ENCODE results near the gene MSH5. TPM values are rescaled to one million over a fixed set of nuclear protein-coding genes. Genes with fewer than 3 reads are reported as not detected.
A peak's percentile ranks its signal among the peaks of the same experiment; 100 is the strongest.

MSH5 gene
- total and polyA plus RNA-seq, 9 of the 15 experiments (the other 6 are each of a cell fraction or from before 2014, with no cell fraction given): 12.5 to 104 (median 46.6) TPM

DNA sequence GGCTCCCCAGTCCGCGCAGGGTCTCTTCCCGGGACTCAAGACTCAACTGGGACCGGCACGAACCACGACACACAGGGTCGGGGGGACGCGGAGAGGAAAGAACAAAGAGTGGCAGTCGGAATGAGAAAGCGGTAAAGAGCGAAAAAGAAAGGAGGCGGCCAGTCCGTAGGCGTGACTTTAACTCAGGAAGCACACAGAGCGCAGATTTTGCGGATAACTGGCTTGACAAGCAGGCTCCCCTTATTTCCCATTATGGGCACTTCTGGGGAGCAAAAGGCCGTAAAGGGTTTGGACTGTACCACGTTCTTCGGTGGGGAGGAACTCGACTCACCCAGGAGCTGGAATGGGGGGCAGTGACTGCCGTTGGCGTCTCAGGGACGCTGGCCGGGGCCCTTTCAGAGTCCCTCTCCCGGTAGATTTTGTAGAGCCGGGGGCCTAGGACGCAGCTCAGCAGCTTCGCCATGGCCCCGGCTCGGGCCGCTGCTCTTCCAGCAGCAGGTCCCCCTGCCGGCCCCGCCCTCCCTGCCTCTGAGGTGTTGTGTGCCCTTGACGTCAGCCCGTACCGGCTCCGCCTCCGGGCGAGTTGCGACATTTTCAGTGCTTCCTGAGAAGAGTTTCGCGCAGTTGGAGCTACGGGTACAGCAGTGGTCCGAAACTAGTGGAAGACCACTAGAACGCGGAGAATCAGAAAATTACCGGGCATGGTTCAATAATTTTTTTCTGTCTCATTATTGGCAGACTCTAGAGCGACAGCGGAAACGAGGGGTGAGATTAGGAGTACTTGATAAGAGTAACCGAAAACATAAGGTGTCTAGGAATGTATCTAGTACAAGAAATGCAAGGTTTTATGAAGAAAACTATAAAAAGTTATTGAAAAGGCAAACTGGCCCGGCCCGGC is 36.7 kb upstream of the MSH5 start, which contains the start of gene ABHD16A (continued):
- TF ChIP-seq SMAD1 (IDR thresholded peaks at IDR 0.05; ENCODE audit: low read depth, low read length, partially characterized antibody) (no peak), BDP1 (IDR thresholded peaks at IDR 0.05; ENCODE audit: insufficient read depth, insufficient read length) (no peak), ZKSCAN1 (IDR thresholded peaks at IDR 0.05; ENCODE audit: low read depth, low read length) (0 out of 2 replicates have a peak, but pooled peaks have one; percentile 59), ZBED1 (IDR thresholded peaks at IDR 0.05) (no peak; the same call in none of the 2 replicates), MIER1 (IDR thresholded peaks at IDR 0.05; ENCODE audit: low read depth) (no peak; the same call in 1 of the 2 replicates), ZFP1 (CRISPR knock-in tag; IDR thresholded peaks at IDR 0.05) (no peak), EGR1 (conservative IDR thresholded peaks at IDR 0.05) (peak; percentile 39), SP1 (CRISPR knock-in tag; IDR thresholded peaks at IDR 0.05) (peak; percentile 96), NR1H2 (CRISPR knock-in tag; IDR thresholded peaks at IDR 0.05) (0 out of 2 replicates have a peak, but pooled peaks have one; percentile 60), ZNF263 (CRISPR knock-in tag; IDR thresholded peaks at IDR 0.05; ENCODE audit: borderline replicate concordance) (peak; percentile 78), ZKSCAN8 (CRISPR knock-in tag; IDR thresholded peaks at IDR 0.05) (0 out of 2 replicates have a peak, but pooled peaks have one; percentile 53), E2F8 (IDR thresholded peaks at IDR 0.05; ENCODE audit: low read depth, partially characterized antibody) (peak; percentile 33), SIX5 (IDR thresholded peaks at IDR 0.05; ENCODE audit: borderline replicate concordance in 1 of 2, insufficient read depth in 1 of 2, low read depth in 1 of 2, low read length in 2 of 2) (peak; percentile 30 to 49; a peak in 2 of 4 replicates), ZNF134 (CRISPR knock-in tag; conservative IDR thresholded peaks at IDR 0.05) (no peak), JUND (IDR thresholded peaks at IDR 0.05; ENCODE audit: borderline replicate concordance, low read depth, low read length) (peak; percentile 90), JUND (tag; IDR thresholded peaks at IDR 0.05; ENCODE audit: borderline replicate concordance, low read depth, low read length) (peak; percentile 80; the same call in 1 of the 3 replicates), ZNF408 (CRISPR knock-in tag; IDR thresholded peaks at IDR 0.05; ENCODE audit: low read depth) (no peak), ELF1 (tag; IDR thresholded peaks at IDR 0.05) (peak; percentile 84)
- TF ChIP-seq, protein P1, sequence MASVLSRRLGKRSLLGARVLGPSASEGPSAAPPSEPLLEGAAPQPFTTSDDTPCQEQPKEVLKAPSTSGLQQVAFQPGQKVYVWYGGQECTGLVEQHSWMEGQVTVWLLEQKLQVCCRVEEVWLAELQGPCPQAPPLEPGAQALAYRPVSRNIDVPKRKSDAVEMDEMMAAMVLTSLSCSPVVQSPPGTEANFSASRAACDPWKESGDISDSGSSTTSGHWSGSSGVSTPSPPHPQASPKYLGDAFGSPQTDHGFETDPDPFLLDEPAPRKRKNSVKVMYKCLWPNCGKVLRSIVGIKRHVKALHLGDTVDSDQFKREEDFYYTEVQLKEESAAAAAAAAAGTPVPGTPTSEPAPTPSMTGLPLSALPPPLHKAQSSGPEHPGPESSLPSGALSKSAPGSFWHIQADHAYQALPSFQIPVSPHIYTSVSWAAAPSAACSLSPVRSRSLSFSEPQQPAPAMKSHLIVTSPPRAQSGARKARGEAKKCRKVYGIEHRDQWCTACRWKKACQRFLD (CRISPR knock-in tag; IDR thresholded peaks at IDR 0.05): peak; percentile 89; the same call in 1 of the 2 replicates
- TF ChIP-seq, protein P2, sequence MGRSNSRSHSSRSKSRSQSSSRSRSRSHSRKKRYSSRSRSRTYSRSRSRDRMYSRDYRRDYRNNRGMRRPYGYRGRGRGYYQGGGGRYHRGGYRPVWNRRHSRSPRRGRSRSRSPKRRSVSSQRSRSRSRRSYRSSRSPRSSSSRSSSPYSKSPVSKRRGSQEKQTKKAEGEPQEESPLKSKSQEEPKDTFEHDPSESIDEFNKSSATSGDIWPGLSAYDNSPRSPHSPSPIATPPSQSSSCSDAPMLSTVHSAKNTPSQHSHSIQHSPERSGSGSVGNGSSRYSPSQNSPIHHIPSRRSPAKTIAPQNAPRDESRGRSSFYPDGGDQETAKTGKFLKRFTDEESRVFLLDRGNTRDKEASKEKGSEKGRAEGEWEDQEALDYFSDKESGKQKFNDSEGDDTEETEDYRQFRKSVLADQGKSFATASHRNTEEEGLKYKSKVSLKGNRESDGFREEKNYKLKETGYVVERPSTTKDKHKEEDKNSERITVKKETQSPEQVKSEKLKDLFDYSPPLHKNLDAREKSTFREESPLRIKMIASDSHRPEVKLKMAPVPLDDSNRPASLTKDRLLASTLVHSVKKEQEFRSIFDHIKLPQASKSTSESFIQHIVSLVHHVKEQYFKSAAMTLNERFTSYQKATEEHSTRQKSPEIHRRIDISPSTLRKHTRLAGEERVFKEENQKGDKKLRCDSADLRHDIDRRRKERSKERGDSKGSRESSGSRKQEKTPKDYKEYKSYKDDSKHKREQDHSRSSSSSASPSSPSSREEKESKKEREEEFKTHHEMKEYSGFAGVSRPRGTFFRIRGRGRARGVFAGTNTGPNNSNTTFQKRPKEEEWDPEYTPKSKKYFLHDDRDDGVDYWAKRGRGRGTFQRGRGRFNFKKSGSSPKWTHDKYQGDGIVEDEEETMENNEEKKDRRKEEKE (IDR thresholded peaks at IDR 0.05; ENCODE audit: borderline replicate concordance in 1 of 2, control insufficient read depth in 1 of 2, low read depth in 2 of 2, low read length in 1 of 2): peak in 1 of 2 experiments; percentile 92; a peak in 2 of 4 replicates
